LNCAP (cell line): ENCODE measurements around the gene TMED1.
A peak's percentile ranks its signal among the peaks of the same experiment; 100 is the strongest.

ENCODE experiments used
- CTCF ChIP-seq: fragments of 450-650 bp; IDR thresholded peaks from 2 replicates; pipeline ENCODE4 v1.5.1; 2017; ENCODE audit warnings: mild to moderate bottlenecking

Gene TMED1

GRCh38 chr19:10876459-10877240, 40.6 kb upstream of the TMED1 start:
- TF ChIP-seq CTCF, result no peak

- TF ChIP-seq CTCF, result no peak
Observed at GRCh38 chr19:10874024-10874423, 38.0 kb upstream of the TMED1 start.

GRCh38 chr19:10872546-10873107, 36.6 kb upstream of the TMED1 start:
- TF ChIP-seq CTCF, result no peak

- no peak for TF ChIP-seq CTCF
Observed at GRCh38 chr19:10871711-10872545, 35.9 kb upstream of the TMED1 start.

- TF ChIP-seq CTCF, result peak; percentile 92
Observed at GRCh38 chr19:10870955-10871603, 35.1 kb upstream of the TMED1 start, which contains the start of gene CARM1. CARM1 (plus strand) TSS chr19:10871553; CDS start chr19:10871703, 150 bp downstream.

- no peak for TF ChIP-seq CTCF
Observed at GRCh38 chr19:10870501-10870954, 34.5 kb upstream of the TMED1 start.
